HCEC 1CT (cell line): ENCODE results near the gene EGFLAM.

Source experiments
- DNase-seq: peaks from one replicate; pipeline ENCODE4 v3.0.0-alpha.2; 2017

The EGFLAM gene

GRCh38 chr5:38479315-38479904 is 221.1 kb downstream of the EGFLAM start:
- no peak for DNase-seq

GRCh38 chr5:38483805-38484398 is 225.5 kb downstream of the EGFLAM start:
- no peak for DNase-seq

- no peak for DNase-seq
These were observed 235.8 kb downstream of the EGFLAM start for GRCh38 chr5:38494175-38494574.

GRCh38 chr5:38494763-38495162 is 236.4 kb downstream of the EGFLAM start:
- DNase-seq = no peak

GRCh38 chr5:38497946-38498345 is 239.6 kb downstream of the EGFLAM start:
- peak; percentile 25 for DNase-seq

- DNase-seq = peak; percentile 80
These were observed 242.4 kb downstream of the EGFLAM start for GRCh38 chr5:38500573-38501260.

- no peak for DNase-seq
These were observed 247.9 kb downstream of the EGFLAM start for GRCh38 chr5:38506302-38506701.

- DNase-seq = peak; percentile 73
These were observed 250.8 kb downstream of the EGFLAM start for GRCh38 chr5:38509185-38509584.
